ENCODE measurements around the gene TRH. TPM values are rescaled to one million over a fixed set of nuclear protein-coding genes. Genes with fewer than 3 reads are reported as not detected.
"Not testable (repeated sequence)": the region's sequence is repeated elsewhere in the genome, so short reads cannot be mapped to it uniquely, and the experiment has no call there.

TRH gene
- total RNA-seq, 2 donors from 2014 or later, result not detected

DNA sequence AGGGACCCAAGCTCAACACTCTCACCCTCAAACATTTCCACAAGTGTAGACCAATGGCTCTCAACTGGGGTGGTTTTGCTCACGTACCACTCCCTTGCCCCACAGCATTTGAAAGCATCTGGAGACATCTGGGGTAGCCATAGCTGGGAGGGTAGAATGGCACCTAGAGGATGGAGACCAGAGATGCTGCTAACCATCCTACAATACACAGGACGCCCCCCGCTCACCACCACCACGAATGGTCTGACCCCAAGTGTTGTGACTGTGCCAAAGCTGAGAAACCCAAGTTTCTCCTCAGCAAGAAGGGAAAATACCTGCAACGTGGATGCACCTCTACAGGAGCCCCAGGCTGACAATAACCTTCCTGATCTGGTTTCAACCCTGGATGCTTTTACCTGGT, 24.7 kb downstream of the TRH start:
- ATAC-seq; H3K4me3 Mint-ChIP-seq; H3K27ac Mint-ChIP-seq; H3K36me3 Mint-ChIP-seq; DNase-seq (ENCODE audit: low spot score); H3K9me3 Mint-ChIP-seq; H3K4me1 Mint-ChIP-seq (ENCODE audit: low read depth in 2 of 2): not testable (repeated sequence)
- peaks cover 22 to 23% of the 10 kb centered on the region in 2 donors for H3K27me3 Mint-ChIP-seq

DNA sequence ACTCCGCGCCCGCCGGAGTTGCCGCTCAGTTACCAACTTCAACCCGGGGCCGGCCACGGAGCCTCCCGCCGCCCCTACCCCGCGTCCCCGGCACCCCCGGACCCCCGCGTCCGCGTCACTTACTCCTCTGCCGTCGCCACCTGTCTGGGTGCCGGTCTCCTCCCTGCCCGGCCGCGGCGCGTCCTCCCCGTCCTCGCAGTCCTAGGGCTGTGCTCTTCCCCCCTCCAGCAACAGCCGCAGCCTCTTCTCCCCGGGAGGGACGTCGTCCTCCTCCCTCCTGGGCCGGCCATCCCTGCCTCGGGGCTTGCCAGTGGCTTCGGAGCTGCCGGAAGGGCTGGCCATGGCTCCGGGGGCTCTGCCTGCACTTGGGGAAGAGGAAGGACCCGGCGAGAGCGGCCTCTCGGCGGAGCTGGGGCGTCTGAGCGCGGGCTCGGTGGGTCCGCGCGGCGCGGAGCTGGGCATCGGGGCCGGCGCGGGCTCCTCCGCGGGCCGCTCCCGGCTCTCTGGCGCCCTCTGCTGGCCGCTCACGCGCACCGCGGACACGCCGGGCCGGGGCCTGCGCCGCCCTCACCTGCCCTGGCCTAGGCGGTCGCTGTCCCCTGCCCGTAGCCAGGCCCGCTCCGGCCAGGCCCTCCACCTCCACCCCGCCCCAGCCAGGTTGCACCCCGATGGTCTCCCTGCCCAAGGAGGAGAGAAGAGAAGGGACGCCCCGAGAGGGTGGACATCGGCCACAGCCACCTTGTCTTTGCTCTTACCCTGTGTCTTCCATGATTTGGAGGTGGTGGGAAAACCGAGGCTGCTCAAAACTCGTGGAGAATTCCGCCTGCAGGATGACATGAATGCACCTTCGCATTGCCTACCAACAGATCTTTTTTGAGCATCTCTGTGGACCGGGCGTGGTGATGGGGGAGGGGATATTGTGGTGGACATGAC, 28.4 kb downstream of the TRH start:
- H3K4me1 Mint-ChIP-seq (ENCODE audit: low read depth in 2 of 2); H3K27ac Mint-ChIP-seq; H3K9me3 Mint-ChIP-seq; H3K36me3 Mint-ChIP-seq: not testable (repeated sequence)
- H3K4me3 Mint-ChIP-seq, result peak overlapping the region; percentile 65
- H3K27me3 Mint-ChIP-seq, result peaks cover 30 to 37% of the 10 kb centered on the region in 2 donors
- DNase-seq (ENCODE audit: low spot score), result peak; percentile 72
- peak; percentile 65 to 73 for ATAC-seq

- Mint-ChIP-seq H3K27me3 (peaks cover 11 to 21% of the 10 kb centered on the region in 2 donors), H3K4me1 (ENCODE audit: low read depth in 2 of 2) (no peaks in the 10 kb centered on the region), H3K27ac (no peak overlapping the region), H3K4me3 (no peak overlapping the region), H3K36me3 (no peaks in the 10 kb centered on the region), H3K9me3 (no peaks in the 10 kb centered on the region)
- DNase-seq (ENCODE audit: low spot score) (no peak), ATAC-seq (no peak)
Measured at GRCh38 chr3:130010556-130010955, 36.0 kb downstream of the TRH start.

GRCh38 chr3:130012108-130012507, 37.6 kb downstream of the TRH start:
- H3K27me3 Mint-ChIP-seq, result peaks cover 7 to 15% of the 10 kb centered on the region in 2 donors
- DNase-seq (ENCODE audit: low spot score); H3K27ac Mint-ChIP-seq; H3K36me3 Mint-ChIP-seq; H3K4me1 Mint-ChIP-seq (ENCODE audit: low read depth in 2 of 2); H3K4me3 Mint-ChIP-seq; ATAC-seq; H3K9me3 Mint-ChIP-seq: not testable (repeated sequence)

DNA sequence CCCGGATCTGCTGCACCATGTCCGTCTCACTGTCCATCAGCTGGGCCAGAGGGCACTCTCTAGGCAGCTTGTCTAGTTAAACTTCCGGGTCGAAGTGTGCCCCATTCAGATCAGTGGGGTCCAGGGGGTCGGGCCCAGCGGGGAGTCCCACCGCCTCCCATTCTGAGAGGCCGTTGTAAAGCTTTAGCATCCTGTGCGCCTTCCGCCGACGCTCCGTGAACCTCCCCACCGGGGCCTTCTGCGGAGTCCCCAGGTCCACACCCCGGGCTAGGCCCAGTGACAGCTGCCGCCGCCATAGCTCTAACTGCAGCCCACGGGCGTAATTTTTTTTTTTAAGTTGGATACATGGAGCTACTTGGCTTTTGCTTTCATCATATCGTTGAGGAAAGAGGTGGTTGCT, 38.7 kb downstream of the TRH start:
- H3K4me1 Mint-ChIP-seq (ENCODE audit: low read depth in 2 of 2); H3K36me3 Mint-ChIP-seq; H3K27ac Mint-ChIP-seq: not testable (repeated sequence)

GRCh38 chr3:130014526-130014925, 40.0 kb downstream of the TRH start:
- H3K4me3 Mint-ChIP-seq, result no peak overlapping the region
- no peaks in the 10 kb centered on the region for H3K9me3 Mint-ChIP-seq
- DNase-seq (ENCODE audit: low spot score) (no peak), ATAC-seq (no peak)
- peaks cover 8 to 14% of the 10 kb centered on the region in 2 donors for H3K27me3 Mint-ChIP-seq
- no peaks in the 10 kb centered on the region for H3K4me1 Mint-ChIP-seq (ENCODE audit: low read depth in 2 of 2)
- no peak overlapping the region for H3K27ac Mint-ChIP-seq
- H3K36me3 Mint-ChIP-seq, result no peaks in the 10 kb centered on the region

More for the DNA sequence above, 38.7 kb downstream of the TRH start:
- not testable (repeated sequence) for ATAC-seq; DNase-seq (ENCODE audit: low spot score); H3K4me3 Mint-ChIP-seq; H3K9me3 Mint-ChIP-seq
- H3K27me3 Mint-ChIP-seq, result peaks cover 11 to 15% of the 10 kb centered on the region in 2 donors

DNA sequence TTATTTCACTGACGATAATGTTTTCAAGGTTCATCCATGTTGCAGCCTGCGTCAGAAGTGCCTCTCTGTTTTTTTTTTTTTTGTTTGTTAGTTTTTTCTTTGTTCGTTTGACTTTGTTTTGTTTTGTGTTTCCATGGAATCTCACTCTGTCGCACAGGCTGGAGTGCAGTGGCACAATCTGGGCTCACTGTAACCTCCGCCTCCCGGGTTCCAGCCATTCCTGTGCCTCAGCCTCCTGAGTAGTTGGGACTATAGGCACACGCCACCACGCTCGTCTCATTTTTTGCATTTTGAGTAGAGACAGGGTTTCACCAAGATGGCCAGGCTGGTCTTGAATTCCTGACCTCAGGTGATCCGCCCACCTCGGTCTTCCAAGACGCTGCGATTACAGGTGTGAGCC, 43.1 kb downstream of the TRH start:
- H3K27me3 Mint-ChIP-seq, result peaks cover 8 to 27% of the 10 kb centered on the region in 2 donors
- H3K4me3 Mint-ChIP-seq; ATAC-seq; H3K4me1 Mint-ChIP-seq (ENCODE audit: low read depth in 2 of 2); H3K27ac Mint-ChIP-seq; DNase-seq (ENCODE audit: low spot score); H3K9me3 Mint-ChIP-seq; H3K36me3 Mint-ChIP-seq: not testable (repeated sequence)

DNA sequence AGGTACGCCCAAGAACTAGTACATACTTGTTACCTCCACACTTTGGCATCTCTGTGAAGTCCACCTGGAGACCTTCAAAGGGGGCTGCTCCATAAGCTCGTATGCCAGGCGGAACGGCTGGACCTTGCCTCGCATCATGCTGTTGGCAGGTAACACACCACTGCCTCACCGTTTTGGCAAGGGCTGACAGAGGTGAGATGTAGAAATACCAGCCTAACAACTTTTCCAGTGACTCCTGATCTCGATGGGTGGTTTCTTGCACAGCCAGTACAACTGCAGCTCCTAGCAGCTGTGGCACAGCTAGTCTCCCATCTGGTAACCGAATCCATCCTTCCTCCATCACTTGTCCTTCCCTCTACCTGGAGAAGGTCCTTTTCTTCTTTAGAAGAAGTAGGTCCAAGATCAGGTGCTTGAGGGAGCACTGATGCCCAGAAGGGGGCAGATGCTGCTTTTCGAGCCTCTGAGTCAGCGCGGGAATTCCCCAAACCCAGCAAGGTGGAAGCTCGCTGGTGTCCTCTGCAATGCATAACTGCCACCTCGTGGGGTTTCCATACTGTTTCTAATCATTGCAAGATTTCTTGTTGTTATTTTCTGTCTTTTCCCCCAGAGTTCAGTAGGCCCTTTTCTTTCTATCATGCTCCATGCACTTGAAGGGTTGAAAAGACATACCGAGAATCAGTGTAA, 51.8 kb downstream of the TRH start:
- peaks cover 7 to 14% of the 10 kb centered on the region in 2 donors for H3K27me3 Mint-ChIP-seq
- H3K4me1 Mint-ChIP-seq (ENCODE audit: low read depth in 2 of 2); H3K4me3 Mint-ChIP-seq; H3K27ac Mint-ChIP-seq; ATAC-seq; H3K9me3 Mint-ChIP-seq; DNase-seq (ENCODE audit: low spot score); H3K36me3 Mint-ChIP-seq: not testable (repeated sequence)

DNA sequence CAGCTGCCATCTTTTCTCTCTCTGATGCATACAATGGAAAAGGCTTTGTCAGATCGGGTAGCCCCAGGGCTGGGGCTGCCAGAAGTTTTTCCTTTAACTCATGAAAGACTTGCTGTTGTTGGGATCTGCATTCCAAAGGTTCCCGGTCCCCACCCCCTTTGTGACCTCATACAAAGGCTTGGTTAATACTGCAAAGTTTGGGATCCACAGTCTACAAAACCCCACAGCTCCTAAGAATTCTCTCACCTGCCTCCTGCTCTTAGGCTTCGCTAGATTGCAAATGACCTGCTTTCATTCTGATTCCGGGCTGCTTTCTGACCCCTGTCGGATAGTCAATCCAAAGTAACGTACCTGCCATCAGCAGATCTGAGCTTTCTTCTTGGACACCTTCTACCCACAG, 52.9 kb downstream of the TRH start:
- not testable (repeated sequence) for ATAC-seq; DNase-seq (ENCODE audit: low spot score); H3K4me1 Mint-ChIP-seq (ENCODE audit: low read depth in 2 of 2); H3K27me3 Mint-ChIP-seq; H3K9me3 Mint-ChIP-seq; H3K36me3 Mint-ChIP-seq; H3K27ac Mint-ChIP-seq; H3K4me3 Mint-ChIP-seq

Other genes starting within 250 kb of the TRH start
- gene TMCC1, start 81.0 kb upstream of the TRH start, total RNA-seq, result 10 to 100 TPM; 21.5 to 34.5 TPM
- gene ALG1L2, start 107.1 kb downstream of the TRH start, total RNA-seq, result 1 to 10 TPM in 1 of 2 donors, not detected in 1; 1.4 TPM